MM.1S (cell line): ENCODE data around the gene RAP1GDS1.

ENCODE experiments used
- DNase-seq: peaks from one replicate; pipeline ENCODE4 v3.0.0-alpha.2; 2015
- H2AFZ ChIP-seq: fragments of 300-600 bp; sonication (generic); 2 replicates; pipeline ENCODE4 v1.6.0; 2016; ENCODE audit warnings: antibody characterized with exemption, low read length
- H3F3A ChIP-seq: fragments of 300-600 bp; sonication (generic); 2 replicates; pipeline ENCODE4 v1.6.1; 2016; ENCODE audit warnings: mild to moderate bottlenecking, antibody characterized with exemption, low read length, moderate library complexity, mixed read lengths; ENCODE audit not compliant: insufficient read depth
- H3K27ac ChIP-seq: fragments of 300-600 bp; sonication (generic); 2 replicates; pipeline ENCODE4 v1.5.1; 2016; ENCODE audit warnings: mild to moderate bottlenecking, low read length
- H3K27me3 ChIP-seq: fragments of 300-600 bp; sonication (generic); replicated peaks from 2 replicates; pipeline ENCODE4 v1.6.0; 2016; ENCODE audit warnings: low read length; ENCODE audit not compliant: insufficient read depth
- H3K36me3 ChIP-seq: fragments of 300-600 bp; sonication (generic); replicated peaks from 2 replicates; pipeline ENCODE4 v1.6.1; 2016; ENCODE audit warnings: mild to moderate bottlenecking, low read length, mixed read lengths; ENCODE audit not compliant: insufficient read depth
- H3K4me1 ChIP-seq: fragments of 300-600 bp; sonication (generic); 2 replicates; pipeline ENCODE4 v1.6.1; 2016; ENCODE audit warnings: low read length, mixed read lengths
- H3K4me2 ChIP-seq: fragments of 300-600 bp; sonication (generic); 2 replicates; pipeline ENCODE4 v1.6.0; 2016; ENCODE audit warnings: low read depth, low read length
- H3K4me3 ChIP-seq: fragments of 300-600 bp; sonication (generic); 2 replicates; pipeline ENCODE4 v1.5.1; 2016; ENCODE audit warnings: low read length, mixed read lengths
- H3K79me2 ChIP-seq: fragments of 300-600 bp; sonication (generic); 2 replicates; pipeline ENCODE4 v1.6.1; 2016; ENCODE audit warnings: mixed run types, low read length, mixed read lengths
- H3K9ac ChIP-seq: fragments of 300-600 bp; sonication (generic); 2 replicates; pipeline ENCODE4 v1.6.1; 2016; ENCODE audit warnings: low read length, mixed read lengths
- H3K9me2 ChIP-seq: fragments of 300-600 bp; sonication (generic); replicated peaks from 2 replicates; pipeline ENCODE4 v1.6.1; 2016; ENCODE audit warnings: mild to moderate bottlenecking, low read length, mixed read lengths; ENCODE audit not compliant: insufficient read depth
- H3K9me3 ChIP-seq: fragments of 300-600 bp; sonication (generic); replicated peaks from 2 replicates; pipeline ENCODE4 v1.6.1; 2016; ENCODE audit warnings: mild to moderate bottlenecking, low read length, mixed read lengths; ENCODE audit not compliant: insufficient read depth
- H4K20me1 ChIP-seq: fragments of 300-600 bp; sonication (generic); 2 replicates; pipeline ENCODE4 v1.6.1; 2016; ENCODE audit warnings: mild to moderate bottlenecking, low read length, moderate library complexity, mixed read lengths; ENCODE audit not compliant: insufficient read depth
- CTCF ChIP-seq: fragments of 300-600 bp; sonication (generic); IDR thresholded peaks from 2 replicates; pipeline ENCODE4 v1.5.1; 2016; ENCODE audit warnings: antibody characterized with exemption, low read length, mixed read lengths
- EZH2 ChIP-seq: fragments of 300-600 bp; sonication (generic); optimal IDR thresholded peaks from 2 replicates; pipeline ENCODE3; 2017; ENCODE audit warnings: low read depth, mild to moderate bottlenecking, antibody characterized with exemption, low read length, mixed read lengths
- EZH2phosphoT487 ChIP-seq: fragments of 300-600 bp; sonication (generic); IDR thresholded peaks from 2 replicates; pipeline ENCODE4 v1.6.1; 2018; ENCODE audit warnings: antibody characterized with exemption, low read length

The RAP1GDS1 gene

GRCh38 chr4:98261405-98262291 lies 464 bp downstream of the RAP1GDS1 start:
- Histone ChIP-seq H2AFZ (peak overlapping the region; percentile 91), H3F3A (peaks cover 15% of the 10 kb centered on the region; the same call in 1 of the 2 replicates), H3K9me2 (no peaks in the 10 kb centered on the region), H3K79me2 (peaks cover 55% of the 10 kb centered on the region), H3K9me3 (no peaks in the 10 kb centered on the region), H3K4me1 (peaks cover 13% of the 10 kb centered on the region), H3K4me3 (peak overlapping the region; percentile 94), H3K27ac (peak overlapping the region; percentile 52; the same call in 1 of the 2 replicates), H3K9ac (peak overlapping the region; percentile 77), H4K20me1 (no peaks in the 10 kb centered on the region), H3K36me3 (no peaks in the 10 kb centered on the region), H3K27me3 (no peaks in the 10 kb centered on the region), H3K4me2 (peak overlapping the region; percentile 93)
- DNase-seq: peak; percentile 31
- TF ChIP-seq EZH2phosphoT487 (no peak), CTCF (no peak), EZH2 (no peak)

- Histone ChIP-seq H3K9ac (peak overlapping the region; percentile 77), H3K4me3 (peak overlapping the region; percentile 94), H3K9me3 (no peaks in the 10 kb centered on the region), H3K4me1 (peaks cover 13% of the 10 kb centered on the region), H3K36me3 (no peaks in the 10 kb centered on the region), H3K27ac (no peak overlapping the region), H2AFZ (peak overlapping the region; percentile 91), H3F3A (peaks cover 15% of the 10 kb centered on the region; the same call in 1 of the 2 replicates), H4K20me1 (no peaks in the 10 kb centered on the region), H3K79me2 (peaks cover 63% of the 10 kb centered on the region), H3K9me2 (no peaks in the 10 kb centered on the region), H3K4me2 (peak overlapping the region; percentile 93), H3K27me3 (no peaks in the 10 kb centered on the region)
- no peak for DNase-seq
- no peak for TF ChIP-seq CTCF
These were observed 1.2 kb downstream of the RAP1GDS1 start for GRCh38 chr4:98262431-98262830.

DNA sequence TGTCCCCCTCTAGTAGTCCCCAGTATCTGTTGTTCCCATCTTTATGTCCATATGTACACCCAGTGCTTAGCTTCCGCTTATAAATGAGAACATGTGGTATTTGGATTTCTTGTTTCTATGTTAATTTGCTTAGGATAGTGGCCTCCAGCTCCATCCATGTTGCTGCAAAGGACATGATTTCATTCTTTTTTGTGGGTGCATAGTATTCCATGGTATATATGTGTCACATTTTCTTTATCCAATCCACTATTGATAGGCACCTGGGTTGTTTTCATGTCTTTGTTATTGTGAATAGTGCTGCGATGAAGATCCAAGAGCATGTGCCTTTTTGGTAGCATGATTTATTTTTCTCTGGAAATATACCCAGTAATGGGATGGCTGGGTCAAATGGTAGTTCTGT lies 6.3 kb downstream of the RAP1GDS1 start:
- Histone ChIP-seq H3K4me3 (no peak overlapping the region), H3K4me2 (no peak overlapping the region), H3K27ac (no peak overlapping the region), H4K20me1 (no peaks in the 10 kb centered on the region), H3K4me1 (peaks cover 3% of the 10 kb centered on the region), H3K36me3 (no peaks in the 10 kb centered on the region), H3K9me2 (no peaks in the 10 kb centered on the region), H3K9ac (no peak overlapping the region), H3F3A (no peaks in the 10 kb centered on the region; the same call in 1 of the 2 replicates), H3K27me3 (no peaks in the 10 kb centered on the region), H3K9me3 (no peaks in the 10 kb centered on the region), H2AFZ (no peak overlapping the region), H3K79me2 (peaks cover 92% of the 10 kb centered on the region)
- TF ChIP-seq EZH2phosphoT487 (no peak), CTCF (no peak), EZH2 (no peak)
- no peak for DNase-seq
